Uterus (tissue), 2 donors: ENCODE data around the gene TMEM220.

Experiments
- CTCF ChIP-seq, 4 experiments: fragments of 200-600 bp in 2 of 4; fragments of 450-650 bp in 2 of 4; sonication (generic) in 2 of 4; IDR thresholded peaks; one replicate each; pipeline ENCODE4 v1.5.1; 2016 to 2019; ENCODE audit warnings: antibody characterized with exemption in 4 of 4, mild to moderate bottlenecking in 2 of 4, moderate library complexity in 1 of 4
- POLR2A ChIP-seq, 2 donors: fragments of 450-650 bp; IDR thresholded peaks; one replicate each; pipeline ENCODE4 v1.6.1; 2016; ENCODE audit warnings: antibody characterized with exemption in 2 of 2, mild to moderate bottlenecking in 1 of 2, moderate library complexity in 1 of 2

- no peak for TF ChIP-seq CTCF (IDR thresholded peaks at IDR 0.05)
- TF ChIP-seq POLR2A (IDR thresholded peaks at IDR 0.05) = no peak
These were observed 20.4 kb upstream of the TMEM220 start for GRCh38 chr17:10750210-10750609.
